Measurements from ENCODE around the gene LGI2.

DNA sequence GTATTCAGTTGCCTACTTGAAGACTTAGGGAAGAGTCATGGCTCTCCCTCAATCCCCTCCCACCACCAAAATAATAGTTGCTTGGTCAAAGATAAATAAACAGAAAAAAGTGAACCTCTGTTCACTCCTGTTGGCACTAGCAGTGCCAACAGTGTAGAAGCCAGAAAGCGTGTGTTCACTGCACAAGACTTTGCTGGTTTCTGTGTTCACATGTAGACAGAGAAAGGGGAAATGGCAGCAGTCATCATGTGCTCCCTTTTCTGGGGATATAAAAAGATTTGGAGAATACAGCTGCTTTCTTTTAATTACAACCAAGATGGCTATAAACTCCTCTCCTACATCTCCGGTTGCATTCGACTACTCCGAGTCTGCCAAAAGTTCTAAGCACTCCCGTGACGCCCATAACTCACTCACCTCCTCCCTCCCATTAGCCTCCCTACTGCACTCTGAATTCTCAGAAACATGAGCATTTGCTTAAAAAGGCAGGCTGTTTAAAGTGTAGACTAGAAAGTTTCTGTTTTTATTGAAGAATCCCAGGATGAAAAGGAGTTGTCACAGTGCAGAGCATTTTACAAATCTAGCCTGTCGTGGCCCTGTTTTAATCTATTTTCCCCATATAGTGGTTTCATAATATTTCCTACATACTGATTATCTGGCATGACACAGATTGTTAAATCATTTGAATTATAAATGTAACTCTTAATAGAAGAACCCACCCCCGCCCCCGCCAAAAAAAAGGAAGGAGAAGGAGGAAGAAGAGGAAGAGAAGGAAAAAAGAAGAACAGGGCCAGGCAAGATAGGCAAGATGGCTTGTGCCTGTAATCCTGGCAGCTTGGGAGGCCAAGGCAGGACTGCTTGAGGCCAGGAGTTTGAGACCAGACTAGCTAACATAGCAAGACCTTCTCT is 16.7 kb downstream of the LGI2 start:
- TF ChIP-seq, protein P1, sequence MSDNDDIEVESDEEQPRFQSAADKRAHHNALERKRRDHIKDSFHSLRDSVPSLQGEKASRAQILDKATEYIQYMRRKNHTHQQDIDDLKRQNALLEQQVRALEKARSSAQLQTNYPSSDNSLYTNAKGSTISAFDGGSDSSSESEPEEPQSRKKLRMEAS (IDR thresholded peaks at IDR 0.05; ENCODE audit: low read depth, low read length), result no peak
- TF ChIP-seq POLR2A (IDR thresholded peaks at IDR 0.05; ENCODE audit: extremely low read depth, insufficient read length) (no peak), MYC (IDR thresholded peaks at IDR 0.05; ENCODE audit: low read depth, low read length) (no peak)
- TF ChIP-seq, protein P2, sequence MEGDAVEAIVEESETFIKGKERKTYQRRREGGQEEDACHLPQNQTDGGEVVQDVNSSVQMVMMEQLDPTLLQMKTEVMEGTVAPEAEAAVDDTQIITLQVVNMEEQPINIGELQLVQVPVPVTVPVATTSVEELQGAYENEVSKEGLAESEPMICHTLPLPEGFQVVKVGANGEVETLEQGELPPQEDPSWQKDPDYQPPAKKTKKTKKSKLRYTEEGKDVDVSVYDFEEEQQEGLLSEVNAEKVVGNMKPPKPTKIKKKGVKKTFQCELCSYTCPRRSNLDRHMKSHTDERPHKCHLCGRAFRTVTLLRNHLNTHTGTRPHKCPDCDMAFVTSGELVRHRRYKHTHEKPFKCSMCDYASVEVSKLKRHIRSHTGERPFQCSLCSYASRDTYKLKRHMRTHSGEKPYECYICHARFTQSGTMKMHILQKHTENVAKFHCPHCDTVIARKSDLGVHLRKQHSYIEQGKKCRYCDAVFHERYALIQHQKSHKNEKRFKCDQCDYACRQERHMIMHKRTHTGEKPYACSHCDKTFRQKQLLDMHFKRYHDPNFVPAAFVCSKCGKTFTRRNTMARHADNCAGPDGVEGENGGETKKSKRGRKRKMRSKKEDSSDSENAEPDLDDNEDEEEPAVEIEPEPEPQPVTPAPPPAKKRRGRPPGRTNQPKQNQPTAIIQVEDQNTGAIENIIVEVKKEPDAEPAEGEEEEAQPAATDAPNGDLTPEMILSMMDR (IDR thresholded peaks at IDR 0.05; ENCODE audit: low read depth, low read length), result no peak
